Measurements from ENCODE around the gene KRTAP6-3.

Gene KRTAP6-3, protein sequence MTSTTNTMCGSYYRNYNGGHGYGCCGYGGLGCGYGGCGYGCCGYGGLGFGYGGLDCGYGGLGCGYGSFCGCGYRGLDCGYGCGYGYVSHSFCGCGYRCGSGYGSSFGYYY

DNA sequence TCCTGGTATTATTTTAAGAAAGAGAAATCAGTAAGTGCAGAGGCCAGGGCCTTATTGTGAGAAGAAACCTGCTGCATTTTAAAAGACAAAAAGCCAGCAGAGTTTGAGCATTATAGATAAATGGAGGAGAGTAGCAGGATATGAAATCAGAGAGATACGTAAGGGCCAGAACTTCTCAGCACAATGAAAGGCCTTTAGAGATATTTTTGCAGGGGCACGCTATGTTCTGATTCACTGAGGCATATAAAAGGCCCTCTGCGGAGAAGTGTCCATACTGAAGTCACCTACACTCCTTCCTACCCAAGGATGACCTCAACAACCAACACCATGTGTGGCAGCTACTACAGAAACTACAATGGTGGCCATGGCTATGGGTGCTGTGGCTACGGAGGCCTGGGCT, at the start of gene KRTAP6-3:
Gene KRTAP6-3, plus strand, starts transcription at position 301 of the 400 bp plus-strand sequence. Its CDS starts 6 bp downstream, at position 307.
- DNase-seq (ENCODE audit: insufficient read length, low spot score) (no peak), FAIRE-seq (no peak)

- FAIRE-seq (no peak), DNase-seq (ENCODE audit: insufficient read length, low spot score) (no peak)
Measured at GRCh38 chr21:30552782-30553181, 39.5 kb upstream of the KRTAP6-3 start.

DNA sequence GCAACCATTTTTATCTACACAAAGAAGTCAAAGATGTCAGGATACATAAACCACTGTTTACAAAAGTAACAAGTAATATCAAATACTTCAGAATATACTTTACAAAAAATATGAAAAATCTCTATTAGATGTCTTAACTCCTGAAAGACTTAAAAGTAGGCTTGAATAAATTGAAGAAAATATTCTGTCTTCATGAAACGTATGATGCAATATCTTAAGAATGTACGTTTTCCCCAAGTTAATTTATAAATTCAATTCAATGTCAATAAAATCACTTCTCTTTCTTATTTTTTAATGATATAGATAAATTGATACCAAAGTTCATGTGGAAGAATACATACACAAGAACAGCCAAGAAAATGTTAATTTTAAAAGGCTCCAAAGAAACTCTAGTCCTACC, 37.1 kb upstream of the KRTAP6-3 start:
- no peak for DNase-seq (ENCODE audit: insufficient read length, low spot score)
- FAIRE-seq: no peak

DNA sequence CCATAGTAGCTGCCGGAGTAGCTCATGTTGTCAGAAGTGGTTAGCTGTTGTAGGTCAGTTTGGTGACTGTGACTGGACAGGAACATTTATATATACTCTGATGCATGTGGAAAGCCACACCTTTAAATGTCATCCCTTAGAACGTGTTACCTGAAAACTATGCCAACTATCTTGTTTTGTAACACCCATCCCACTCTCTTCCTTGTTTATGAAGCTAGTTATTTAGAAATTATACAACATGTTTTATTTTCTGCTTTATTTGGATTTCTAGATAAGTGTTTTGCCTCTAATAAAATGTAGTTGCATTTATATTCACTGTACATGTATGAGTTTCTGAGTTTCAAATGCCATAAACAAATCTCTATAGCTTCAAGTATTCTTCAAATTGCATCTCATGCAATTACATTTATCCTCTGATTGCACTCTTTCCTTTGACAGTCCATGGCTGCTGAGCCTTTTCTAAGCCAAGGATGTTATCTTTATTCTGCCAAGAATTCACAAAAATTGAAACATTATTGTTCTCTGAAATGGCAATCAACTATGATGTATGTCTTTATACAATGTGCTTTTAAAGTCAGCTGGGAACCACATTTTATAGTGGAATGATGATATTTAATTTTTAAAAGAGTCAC, 30.9 kb upstream of the KRTAP6-3 start, which contains the start of gene KRTAP19-7:
Gene KRTAP19-7, minus strand, starts transcription at position 51 of the 632 bp plus-strand sequence. Its CDS starts 25 bp downstream, at position 26.
- DNase-seq (ENCODE audit: insufficient read length, low spot score) (no peak), FAIRE-seq (no peak)

DNA sequence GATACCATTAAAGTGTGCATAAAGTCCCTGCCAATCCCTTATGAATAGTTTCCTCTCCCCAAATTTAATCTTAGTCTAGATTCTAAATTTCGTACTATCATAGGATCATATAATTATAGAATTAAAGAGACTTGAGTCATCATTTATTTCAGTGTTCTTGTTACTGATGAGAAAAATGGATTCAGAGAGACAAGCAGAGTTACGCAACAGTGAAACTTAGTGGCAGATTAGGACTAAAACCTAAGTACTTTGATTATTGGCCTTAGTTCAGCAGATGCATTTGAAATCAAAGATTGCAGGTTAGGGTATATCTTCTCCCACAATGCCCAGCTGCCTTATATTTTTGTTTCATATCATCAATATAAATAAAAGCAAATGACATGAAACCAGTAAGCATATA, 30.3 kb upstream of the KRTAP6-3 start:
- no peak for DNase-seq (ENCODE audit: insufficient read length, low spot score)
- no peak for FAIRE-seq

DNA sequence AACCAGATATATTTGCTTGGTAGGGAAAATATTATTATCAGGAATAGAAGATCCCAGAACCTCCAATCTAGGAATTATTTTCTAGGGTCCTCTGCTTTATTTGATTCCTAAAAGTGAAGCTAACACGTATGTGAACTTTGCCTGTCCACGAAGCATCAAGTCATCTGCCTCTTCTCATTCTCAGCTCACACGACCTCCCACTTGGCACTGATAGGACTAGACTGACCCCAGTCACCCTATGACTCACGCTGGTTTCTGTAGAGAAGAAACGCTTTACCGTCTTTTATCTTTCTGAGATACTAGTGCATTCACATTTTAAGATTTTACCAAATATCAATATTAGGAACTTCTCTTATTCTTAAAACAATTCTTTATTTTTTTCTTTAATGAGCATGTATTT, 29.2 kb upstream of the KRTAP6-3 start:
- DNase-seq (ENCODE audit: insufficient read length, low spot score) (no peak), FAIRE-seq (no peak)

GRCh38 chr21:30563630-30564029, 28.6 kb upstream of the KRTAP6-3 start:
- DNase-seq (ENCODE audit: insufficient read length, low spot score): no peak
- FAIRE-seq: no peak

GRCh38 chr21:30567617-30568016, 24.6 kb upstream of the KRTAP6-3 start:
- DNase-seq (ENCODE audit: insufficient read length, low spot score): no peak
- no peak for FAIRE-seq

DNA sequence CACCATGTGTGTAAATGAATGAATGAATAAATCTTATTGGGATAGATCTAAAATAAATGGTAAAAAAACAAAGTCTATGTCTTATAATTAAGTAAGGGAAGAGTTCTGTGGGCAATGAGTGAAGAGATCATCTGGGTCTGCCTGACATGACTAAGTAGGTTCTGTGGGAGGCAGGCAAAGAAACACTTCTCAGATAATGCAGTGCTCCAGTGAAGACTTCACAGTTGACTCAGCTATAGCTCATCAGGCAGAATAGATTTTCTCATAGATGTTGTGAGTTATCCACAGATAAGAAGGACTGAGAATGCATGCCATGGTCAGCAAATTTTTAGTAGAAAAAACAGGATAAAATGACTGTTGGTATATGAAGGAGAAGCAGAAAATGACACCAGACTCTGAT, 14.5 kb upstream of the KRTAP6-3 start:
- FAIRE-seq (no peak), DNase-seq (ENCODE audit: insufficient read length, low spot score) (no peak)

GRCh38 chr21:30579346-30579745, 12.9 kb upstream of the KRTAP6-3 start:
- DNase-seq (ENCODE audit: insufficient read length, low spot score) (no peak), FAIRE-seq (no peak)

GRCh38 chr21:30580132-30580531, 12.1 kb upstream of the KRTAP6-3 start:
- DNase-seq (ENCODE audit: insufficient read length, low spot score) (no peak), FAIRE-seq (no peak)

GRCh38 chr21:30582870-30583269, 9.4 kb upstream of the KRTAP6-3 start:
- DNase-seq (ENCODE audit: insufficient read length, low spot score) (no peak), FAIRE-seq (no peak)

GRCh38 chr21:30590297-30590696, 1.9 kb upstream of the KRTAP6-3 start, which contains the start of gene KRTAP22-2:
Gene KRTAP22-2, minus strand, starts transcription at chr21:30590397.
- FAIRE-seq (no peak), DNase-seq (ENCODE audit: insufficient read length, low spot score) (no peak)

DNA sequence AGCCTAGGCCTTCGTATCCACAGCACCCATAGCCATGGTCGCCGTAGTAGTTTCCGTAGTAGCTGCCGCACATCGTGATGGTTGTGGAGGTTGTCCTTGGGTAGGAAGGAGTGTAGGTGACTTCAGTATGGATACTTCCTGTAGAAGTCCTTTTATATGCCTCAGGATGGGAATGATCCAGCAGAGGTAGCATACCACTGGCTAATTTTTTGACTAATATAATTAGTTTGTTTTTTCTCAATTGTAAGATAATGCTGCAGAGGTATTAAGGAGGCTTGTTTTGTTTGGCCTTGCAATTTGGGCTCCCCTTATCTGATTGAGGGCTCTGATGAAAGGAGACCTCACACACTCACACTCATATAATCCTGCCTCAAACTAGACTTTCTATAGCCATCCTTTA, 6.6 kb downstream of the KRTAP6-3 start, which contains the start of gene KRTAP6-2:
Gene KRTAP6-2, minus strand, starts transcription at position 101 of the 400 bp plus-strand sequence. Its CDS starts 28 bp downstream, at position 73.
- no peak for DNase-seq (ENCODE audit: insufficient read length, low spot score)
- no peak for FAIRE-seq

DNA sequence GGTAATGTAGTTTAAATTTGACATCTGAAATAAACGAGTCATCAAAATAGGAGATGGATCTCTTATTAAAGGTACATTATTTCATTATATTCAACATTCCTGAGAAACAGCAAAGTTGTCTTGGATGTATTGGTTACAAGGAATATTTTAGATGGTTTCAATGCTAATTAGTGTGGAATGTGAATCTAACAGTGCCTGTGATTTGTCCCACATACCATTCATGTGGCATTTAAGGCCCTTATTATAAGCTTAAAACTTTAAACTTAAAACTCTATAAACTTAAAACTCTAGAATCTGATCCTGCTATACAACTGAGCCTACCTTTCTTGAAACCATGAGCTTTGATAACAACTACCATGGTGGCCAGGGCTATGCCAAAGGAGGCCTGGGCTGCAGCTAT, 8.5 kb downstream of the KRTAP6-3 start, which contains the start of gene KRTAP22-1:
Gene KRTAP22-1, plus strand, starts transcription at position 301 of the 400 bp plus-strand sequence.
- no peak for FAIRE-seq

GRCh38 chr21:30605968-30606367, 13.7 kb downstream of the KRTAP6-3 start:
- FAIRE-seq (no peak), DNase-seq (ENCODE audit: insufficient read length, low spot score) (no peak)

More for the DNA sequence above, 8.5 kb downstream of the KRTAP6-3 start, which contains the start of gene KRTAP22-1:
- DNase-seq (ENCODE audit: insufficient read length, low spot score): no peak

GRCh38 chr21:30612132-30612531, 19.9 kb downstream of the KRTAP6-3 start:
- FAIRE-seq (no peak), DNase-seq (ENCODE audit: insufficient read length, low spot score) (no peak)

- DNase-seq (ENCODE audit: insufficient read length, low spot score): no peak
- no peak for FAIRE-seq
Measured at GRCh38 chr21:30613836-30614235, 21.6 kb downstream of the KRTAP6-3 start, which contains the start of gene KRTAP6-1. Gene KRTAP6-1, minus strand, starts transcription at chr21:30613930. Its CDS starts 26 bp downstream, at chr21:30613904.

DNA sequence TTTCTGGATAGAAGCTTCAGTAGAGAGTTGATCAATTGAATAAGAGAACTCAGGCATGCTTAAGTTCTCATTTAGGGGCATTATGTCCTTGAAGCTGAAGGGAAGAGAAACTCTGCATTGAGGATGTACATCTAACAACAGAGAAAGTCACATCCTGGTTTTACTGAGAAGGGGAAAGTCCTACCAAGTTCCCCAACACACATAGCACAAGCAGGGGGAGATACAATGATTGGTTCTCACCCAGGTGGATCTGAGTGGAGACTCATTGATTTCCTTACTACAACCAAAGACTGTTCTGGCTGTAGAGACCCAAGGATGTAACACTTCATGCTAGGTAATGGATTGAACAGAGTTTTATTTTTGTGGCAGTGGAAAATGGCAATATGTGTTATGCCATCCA, 23.0 kb downstream of the KRTAP6-3 start:
- no peak for FAIRE-seq

GRCh38 chr21:30616125-30616524, 23.9 kb downstream of the KRTAP6-3 start, which contains the start of gene KRTAP20-1:
Gene KRTAP20-1, plus strand, starts transcription at chr21:30616425. Its CDS starts 30 bp downstream, at chr21:30616455.
- peak; percentile 23 for FAIRE-seq
- no peak for DNase-seq (ENCODE audit: insufficient read length, low spot score)

More for the DNA sequence above, 23.0 kb downstream of the KRTAP6-3 start:
- no peak for DNase-seq (ENCODE audit: insufficient read length, low spot score)

DNA sequence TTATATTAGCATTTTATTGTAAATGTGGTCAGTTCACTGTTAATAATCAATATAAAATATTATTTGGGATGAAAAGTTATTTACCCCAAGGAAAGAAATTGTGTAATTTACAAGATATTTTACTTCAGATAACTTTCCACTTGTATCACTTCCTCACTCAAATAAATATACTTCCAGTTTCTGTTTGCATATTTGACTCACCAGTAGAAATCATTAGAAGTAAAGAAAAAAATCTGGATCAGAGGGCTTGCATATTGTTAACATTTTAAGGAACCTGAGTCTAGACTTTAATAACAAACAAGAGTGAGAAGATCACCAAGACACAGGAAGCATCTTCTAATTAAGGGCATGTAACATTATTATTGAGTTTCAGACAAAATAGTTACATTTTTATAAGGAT, 27.8 kb downstream of the KRTAP6-3 start:
- DNase-seq (ENCODE audit: insufficient read length, low spot score) (no peak), FAIRE-seq (no peak)

GRCh38 chr21:30620522-30620921, 28.3 kb downstream of the KRTAP6-3 start, which contains the start of gene KRTAP20-4:
Gene KRTAP20-4, plus strand, starts transcription at chr21:30620627.
- FAIRE-seq: no peak
- DNase-seq (ENCODE audit: insufficient read length, low spot score): no peak

Data from HTR-8/SVneo (cell line).